GM18519 (cell line): ENCODE results near the gene SUGCT.
"Not testable (repeated sequence)": the region's sequence is repeated elsewhere in the genome, so short reads cannot be mapped to it uniquely, and the experiment has no call there.

Experiments used
- ATAC-seq: cut with Tn5 transposase; IDR thresholded peaks from one replicate; pipeline ENCODE4 v1.9.1; 2021; ENCODE audit warnings: mild to moderate bottlenecking, moderate library complexity; ENCODE audit not compliant: unreplicated experiment, low FRiP score

SUGCT gene

GRCh38 chr7:40382145-40382544, 247.3 kb downstream of the SUGCT start:
- no peak for ATAC-seq

- no peak for ATAC-seq
Observed at GRCh38 chr7:40393660-40394059, 258.9 kb downstream of the SUGCT start.

- no peak for ATAC-seq
Observed at GRCh38 chr7:40394400-40394799, 259.6 kb downstream of the SUGCT start.

- no peak for ATAC-seq
Observed at GRCh38 chr7:40400525-40400924, 265.7 kb downstream of the SUGCT start.

- no peak for ATAC-seq
Observed at GRCh38 chr7:40401406-40401805, 266.6 kb downstream of the SUGCT start.

GRCh38 chr7:40402661-40403060, 267.9 kb downstream of the SUGCT start:
- no peak for ATAC-seq

GRCh38 chr7:40403703-40404476, 269.1 kb downstream of the SUGCT start:
- no peak for ATAC-seq

- ATAC-seq: no peak
Observed at GRCh38 chr7:40405991-40406390, 271.2 kb downstream of the SUGCT start.

- no peak for ATAC-seq
Observed at GRCh38 chr7:40412323-40412722, 277.5 kb downstream of the SUGCT start.

GRCh38 chr7:40414704-40415103, 279.9 kb downstream of the SUGCT start:
- not testable (repeated sequence) for ATAC-seq

GRCh38 chr7:40418448-40418847, 283.6 kb downstream of the SUGCT start:
- ATAC-seq: no peak

- no peak for ATAC-seq
Observed at GRCh38 chr7:40418983-40419382, 284.2 kb downstream of the SUGCT start.

GRCh38 chr7:40419806-40420205, 285.0 kb downstream of the SUGCT start:
- ATAC-seq: no peak

- ATAC-seq: no peak
Observed at GRCh38 chr7:40421433-40421832, 286.6 kb downstream of the SUGCT start.

- ATAC-seq: no peak
Observed at GRCh38 chr7:40425696-40426095, 290.9 kb downstream of the SUGCT start.

GRCh38 chr7:40428421-40428820, 293.6 kb downstream of the SUGCT start:
- no peak for ATAC-seq

GRCh38 chr7:40429826-40430225, 295.0 kb downstream of the SUGCT start:
- no peak for ATAC-seq

GRCh38 chr7:40432046-40432445, 297.2 kb downstream of the SUGCT start:
- no peak for ATAC-seq

GRCh38 chr7:40436710-40437109, 301.9 kb downstream of the SUGCT start:
- ATAC-seq: no peak

GRCh38 chr7:40437498-40437897, 302.7 kb downstream of the SUGCT start:
- ATAC-seq: no peak

GRCh38 chr7:40437936-40438634, 303.3 kb downstream of the SUGCT start:
- ATAC-seq: no peak

GRCh38 chr7:40439686-40440085, 304.9 kb downstream of the SUGCT start:
- ATAC-seq: no peak
